ENCODE measurements around the gene LYST.

The LYST gene

GRCh38 chr1:235822685-235823084 lies 44.0 kb downstream of the LYST start:
- no peaks in the 10 kb centered on the region for H3K9me3 ChIP-seq (ENCODE audit: insufficient read depth, low read length)
- no peak overlapping the region for H3K4me2 ChIP-seq (ENCODE audit: low read depth, low read length, poor library complexity, severe bottlenecking)
- H3K79me2 ChIP-seq (ENCODE audit: insufficient read depth, low read length), result no peaks in the 10 kb centered on the region
- no peak for TF ChIP-seq EZH2phosphoT487 (conservative IDR thresholded peaks at IDR 0.05; ENCODE audit: low read length)
- TF ChIP-seq, protein P1, sequence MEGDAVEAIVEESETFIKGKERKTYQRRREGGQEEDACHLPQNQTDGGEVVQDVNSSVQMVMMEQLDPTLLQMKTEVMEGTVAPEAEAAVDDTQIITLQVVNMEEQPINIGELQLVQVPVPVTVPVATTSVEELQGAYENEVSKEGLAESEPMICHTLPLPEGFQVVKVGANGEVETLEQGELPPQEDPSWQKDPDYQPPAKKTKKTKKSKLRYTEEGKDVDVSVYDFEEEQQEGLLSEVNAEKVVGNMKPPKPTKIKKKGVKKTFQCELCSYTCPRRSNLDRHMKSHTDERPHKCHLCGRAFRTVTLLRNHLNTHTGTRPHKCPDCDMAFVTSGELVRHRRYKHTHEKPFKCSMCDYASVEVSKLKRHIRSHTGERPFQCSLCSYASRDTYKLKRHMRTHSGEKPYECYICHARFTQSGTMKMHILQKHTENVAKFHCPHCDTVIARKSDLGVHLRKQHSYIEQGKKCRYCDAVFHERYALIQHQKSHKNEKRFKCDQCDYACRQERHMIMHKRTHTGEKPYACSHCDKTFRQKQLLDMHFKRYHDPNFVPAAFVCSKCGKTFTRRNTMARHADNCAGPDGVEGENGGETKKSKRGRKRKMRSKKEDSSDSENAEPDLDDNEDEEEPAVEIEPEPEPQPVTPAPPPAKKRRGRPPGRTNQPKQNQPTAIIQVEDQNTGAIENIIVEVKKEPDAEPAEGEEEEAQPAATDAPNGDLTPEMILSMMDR (IDR thresholded peaks at IDR 0.05; ENCODE audit: insufficient read depth, low read length, poor library complexity, severe bottlenecking), result no peak
- H3K36me3 ChIP-seq (ENCODE audit: low read length), result no peaks in the 10 kb centered on the region
- no peak overlapping the region for H3K27ac ChIP-seq (ENCODE audit: low read depth, low read length)
- no peak overlapping the region for H2AFZ ChIP-seq (ENCODE audit: low read depth, low read length, severe bottlenecking)
- no peak overlapping the region for H3K9ac ChIP-seq (ENCODE audit: low read length)
- no peaks in the 10 kb centered on the region for H3K9me2 ChIP-seq (replicated peaks; ENCODE audit: insufficient read depth, low read length)
- no peak overlapping the region for H3K4me3 ChIP-seq (ENCODE audit: insufficient read depth, low read length, poor library complexity, severe bottlenecking)
- H3F3A ChIP-seq (ENCODE audit: insufficient read depth), result no peaks in the 10 kb centered on the region
- H3K27me3 ChIP-seq (ENCODE audit: low read length), result no peaks in the 10 kb centered on the region
- H4K20me1 ChIP-seq (ENCODE audit: low read depth, low read length), result no peaks in the 10 kb centered on the region

DNA sequence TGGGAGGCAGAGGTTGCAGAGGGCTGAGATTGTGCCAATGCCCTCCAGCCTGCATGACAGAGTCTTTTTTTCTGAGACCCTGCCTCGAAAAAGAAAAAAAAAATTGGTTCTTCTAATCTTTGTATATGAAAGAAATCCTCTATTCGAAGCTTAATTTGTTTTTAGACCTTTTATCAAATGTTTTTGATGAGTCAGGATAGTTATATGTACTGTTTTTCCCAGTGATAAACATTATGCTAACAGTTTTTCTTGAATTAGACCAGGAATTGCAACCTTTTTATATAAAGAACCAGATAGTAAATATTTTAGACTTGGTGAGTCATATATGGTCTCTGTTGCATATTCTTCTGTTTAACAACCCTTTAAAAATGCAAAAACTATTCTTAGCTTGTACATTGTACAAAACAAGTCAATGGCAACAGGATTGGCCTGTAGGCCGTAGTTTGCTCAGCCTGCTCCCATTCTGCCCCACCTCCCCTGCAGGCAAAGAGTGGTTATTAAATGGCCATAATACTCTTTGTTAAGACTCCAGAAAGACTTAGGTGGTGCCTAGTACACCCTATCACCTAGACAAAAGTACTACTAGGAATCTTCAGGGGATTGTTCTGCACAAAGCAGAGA lies 45.2 kb downstream of the LYST start:
- Histone ChIP-seq H3K27me3 (ENCODE audit: low read length) (no peaks in the 10 kb centered on the region), H3K4me2 (ENCODE audit: low read depth, low read length, poor library complexity, severe bottlenecking) (no peak overlapping the region)
- TF ChIP-seq, protein P1 (IDR thresholded peaks at IDR 0.05; ENCODE audit: insufficient read depth, low read length, poor library complexity, severe bottlenecking), result no peak
- TF ChIP-seq EZH2phosphoT487 (conservative IDR thresholded peaks at IDR 0.05; ENCODE audit: low read length), result no peak

GRCh38 chr1:235820061-235820460 lies 46.6 kb downstream of the LYST start:
- H2AFZ ChIP-seq (ENCODE audit: low read depth, low read length, severe bottlenecking), result no peak overlapping the region

More for the DNA sequence above, 45.2 kb downstream of the LYST start:
- H3K27ac ChIP-seq (ENCODE audit: low read depth, low read length), result no peak overlapping the region
- no peak overlapping the region for H3K4me3 ChIP-seq (ENCODE audit: insufficient read depth, low read length, poor library complexity, severe bottlenecking)
- no peaks in the 10 kb centered on the region for H3K9me2 ChIP-seq (replicated peaks; ENCODE audit: insufficient read depth, low read length)
- no peaks in the 10 kb centered on the region for H3K36me3 ChIP-seq (ENCODE audit: low read length)
- H3F3A ChIP-seq (ENCODE audit: insufficient read depth), result no peaks in the 10 kb centered on the region
- H2AFZ ChIP-seq (ENCODE audit: low read depth, low read length, severe bottlenecking), result no peak overlapping the region
- no peaks in the 10 kb centered on the region for H3K79me2 ChIP-seq (ENCODE audit: insufficient read depth, low read length)
- H3K9ac ChIP-seq (ENCODE audit: low read length), result no peak overlapping the region
- no peaks in the 10 kb centered on the region for H4K20me1 ChIP-seq (ENCODE audit: low read depth, low read length)
- no peaks in the 10 kb centered on the region for H3K9me3 ChIP-seq (ENCODE audit: insufficient read depth, low read length)

More at GRCh38 chr1:235820061-235820460, 46.6 kb downstream of the LYST start:
- Histone ChIP-seq H3K27me3 (ENCODE audit: low read length) (no peaks in the 10 kb centered on the region), H3K9ac (ENCODE audit: low read length) (no peak overlapping the region), H3K9me3 (ENCODE audit: insufficient read depth, low read length) (no peaks in the 10 kb centered on the region), H4K20me1 (ENCODE audit: low read depth, low read length) (no peaks in the 10 kb centered on the region), H3K4me3 (ENCODE audit: insufficient read depth, low read length, poor library complexity, severe bottlenecking) (no peak overlapping the region), H3K4me2 (ENCODE audit: low read depth, low read length, poor library complexity, severe bottlenecking) (no peak overlapping the region), H3K9me2 (replicated peaks; ENCODE audit: insufficient read depth, low read length) (no peaks in the 10 kb centered on the region), H3K36me3 (ENCODE audit: low read length) (no peaks in the 10 kb centered on the region), H3K27ac (ENCODE audit: low read depth, low read length) (no peak overlapping the region), H3K79me2 (ENCODE audit: insufficient read depth, low read length) (no peaks in the 10 kb centered on the region), H3F3A (ENCODE audit: insufficient read depth) (no peaks in the 10 kb centered on the region)
- no peak for TF ChIP-seq EZH2phosphoT487 (conservative IDR thresholded peaks at IDR 0.05; ENCODE audit: low read length)
- TF ChIP-seq, protein P1 (IDR thresholded peaks at IDR 0.05; ENCODE audit: insufficient read depth, low read length, poor library complexity, severe bottlenecking), result no peak
